A549 (cell line): ENCODE results near the gene KLHL36. TPM values are rescaled to one million over a fixed set of nuclear protein-coding genes. Genes with fewer than 3 reads are reported as not detected.
A peak's percentile ranks its signal among the peaks of the same experiment; 100 is the strongest.

Experiments
- ATAC-seq, 2 experiments: fragments of 200-7000 bp in 1 of 2; fragments of >200 bp in 1 of 2; cut with Nextera tagmentation in 1 of 2; cut with Tn5 transposase in 1 of 2; 3 replicates each; pipeline versions ENCODE4 v1.8.0 to v1.9.1; 2018 to 2020; ENCODE audit warnings: mild to moderate bottlenecking in 1 of 2, moderate library complexity in 1 of 2
- CTCF ChIA-PET: fragments of 300-600 bp; sonication (Branson Sonifier 250); formaldehyde crosslinking; extraction: SDS; loops from one replicate; lab custom pipeline; 2021; ENCODE audit warnings: antibody characterized with exemption, inconsistent platforms; lab: Yijun Ruan, JAX
- POLR2A ChIA-PET: fragments of 350-600 bp; formaldehyde crosslinking; extraction: SDS; loops from one replicate; lab custom pipeline; 2021; ENCODE audit warnings: antibody characterized with exemption, inconsistent platforms; lab: Yijun Ruan, JAX
- DNase-seq, 2 experiments: peaks; one replicate each; pipeline versions ENCODE4 v3.0.0 to v3.0.0-alpha.2; 2011 to 2016; ENCODE audit warnings: low read depth in 1 of 2, low spot score in 1 of 2
- FAIRE-seq: peaks from 2 replicates; lab custom pipeline; 2011; peaks lifted over from hg19 to GRCh38; lab: Jason Lieb, UNC
- H3K27ac ChIP-seq, 2 experiments: fragments of >200 bp; sonication (Bioruptor Twin); formaldehyde crosslinking; 3 replicates each; pipeline ENCODE4 v1.5.1; 2016 to 2017
- H3K4me1 ChIP-seq: fragments of >200 bp; sonication (Bioruptor Twin); formaldehyde crosslinking; 3 replicates; pipeline ENCODE4 v1.6.1; 2016
- H3K4me2 ChIP-seq: fragments of >200 bp; sonication (Bioruptor Twin); formaldehyde crosslinking; 3 replicates; pipeline ENCODE4 v1.6.1; 2016
- H3K4me3 ChIP-seq: fragments of >200 bp; sonication (Bioruptor Twin); formaldehyde crosslinking; 3 replicates; pipeline ENCODE4 v1.5.1; 2016
- H3K9me3 ChIP-seq: fragments of >200 bp; sonication (Bioruptor Twin); formaldehyde crosslinking; 3 replicates; pipeline ENCODE4 v1.6.1; 2016
- CEBPB ChIP-seq, 2 experiments: fragments of >200 bp in 1 of 2; sonication (Bioruptor Twin) in 1 of 2; formaldehyde crosslinking in 1 of 2; IDR thresholded peaks; 2 replicates each; pipeline ENCODE4 v1.6.1; 2012 to 2016
- CHD4 ChIP-seq: fragments of 200-600 bp; sonication (generic); IDR thresholded peaks from 2 replicates; pipeline ENCODE4 v1.6.1; 2016; ENCODE audit warnings: antibody characterized with exemption, mild to moderate bottlenecking, borderline replicate concordance
- ESRRA ChIP-seq: fragments of 150-350 bp; IDR thresholded peaks from 2 replicates; pipeline ENCODE4 v1.6.1; 2014; ENCODE audit warnings: mild to moderate bottlenecking, low read length, borderline replicate concordance
- FOSL2 ChIP-seq, 2 experiments: fragments of 450-650 bp in 1 of 2; fragments of >200 bp in 1 of 2; sonication (Bioruptor Twin) in 1 of 2; formaldehyde crosslinking; IDR thresholded peaks; 2 replicates each; pipeline versions ENCODE4 v1.5.0 to v1.6.1; 2016 to 2020; ENCODE audit warnings: mild to moderate bottlenecking in 1 of 2, moderate library complexity in 1 of 2
- FOXS1 ChIP-seq: fragments of 250-450 bp; sonication (Bioruptor Pico); IDR thresholded peaks from 2 replicates; pipeline ENCODE4 v1.5.0; 2020; ENCODE audit warnings: mild to moderate bottlenecking, moderate library complexity
- GATA3 ChIP-seq: IDR thresholded peaks from 2 replicates; pipeline ENCODE4 v1.6.1; 2012; ENCODE audit warnings: borderline replicate concordance
- HDAC2 ChIP-seq: fragments of 200-600 bp; sonication (generic); IDR thresholded peaks from 2 replicates; pipeline ENCODE4 v1.6.1; 2016
- HEYL ChIP-seq: fragments of 250-450 bp; sonication (Bioruptor Pico); IDR thresholded peaks from 2 replicates; pipeline ENCODE4 v1.8.0; 2021; ENCODE audit warnings: mild to moderate bottlenecking, moderate library complexity
- HOXA7 ChIP-seq: fragments of 250-450 bp; sonication (Bioruptor Pico); IDR thresholded peaks from 2 replicates; pipeline ENCODE4 v1.5.0; 2020; ENCODE audit warnings: mild to moderate bottlenecking, moderate library complexity
- HOXB13 ChIP-seq: fragments of 250-450 bp; sonication (Bioruptor Pico); IDR thresholded peaks from 2 replicates; pipeline ENCODE4 v1.5.0; 2020; ENCODE audit warnings: low read depth, mild to moderate bottlenecking, moderate library complexity
- HOXB5 ChIP-seq: fragments of 250-450 bp; sonication (Bioruptor Pico); IDR thresholded peaks from 2 replicates; pipeline ENCODE4 v1.5.0; 2020; ENCODE audit warnings: mild to moderate bottlenecking, moderate library complexity
- JUNB ChIP-seq: fragments of >200 bp; sonication (Bioruptor Twin); formaldehyde crosslinking; IDR thresholded peaks from 2 replicates; pipeline ENCODE4 v1.6.1; 2016
- KDM1A ChIP-seq: fragments of 200-600 bp; sonication (generic); IDR thresholded peaks from 2 replicates; pipeline ENCODE4 v1.6.1; 2016; ENCODE audit warnings: low read depth, mild to moderate bottlenecking
- KDM5A ChIP-seq: fragments of 200-600 bp; sonication (generic); IDR thresholded peaks from 2 replicates; pipeline ENCODE4 v1.6.1; 2016; ENCODE audit warnings: antibody characterized with exemption, mild to moderate bottlenecking
- MAZ ChIP-seq: fragments of 150-350 bp; IDR thresholded peaks from 2 replicates; pipeline ENCODE4 v1.6.1; 2014; ENCODE audit warnings: antibody characterized with exemption, low read depth, low read length, borderline replicate concordance
- MYC ChIP-seq: IDR thresholded peaks from 2 replicates; pipeline ENCODE4 v1.6.1; 2012; ENCODE audit warnings: mild to moderate bottlenecking, inconsistent platforms, low read length, improper control_type of control experiment, borderline replicate concordance
- PHF8 ChIP-seq: fragments of 200-600 bp; sonication (generic); IDR thresholded peaks from 2 replicates; pipeline ENCODE4 v1.6.1; 2016; ENCODE audit warnings: low read depth, mild to moderate bottlenecking, antibody characterized with exemption, moderate library complexity, borderline replicate concordance
- POLR2AphosphoS2 ChIP-seq: conservative IDR thresholded peaks from 2 replicates; pipeline ENCODE4 v1.6.1; 2012; ENCODE audit warnings: low read length, improper control_type of control experiment, inconsistent platforms
- RNF2 ChIP-seq: fragments of 200-600 bp; sonication (generic); IDR thresholded peaks from 2 replicates; pipeline ENCODE4 v1.6.1; 2016; ENCODE audit warnings: low read depth, mild to moderate bottlenecking, antibody characterized with exemption, moderate library complexity, borderline replicate concordance
- SREBF2 ChIP-seq: fragments of 450-650 bp; IDR thresholded peaks from 2 replicates; pipeline ENCODE4 v1.6.1; 2014; ENCODE audit warnings: mild to moderate bottlenecking, moderate library complexity
- TFCP2L1 ChIP-seq: fragments of 250-450 bp; sonication (Bioruptor Pico); IDR thresholded peaks from 2 replicates; pipeline ENCODE4 v1.5.0; 2021; ENCODE audit warnings: mild to moderate bottlenecking
- TP53 ChIP-seq: fragments of 250-450 bp; sonication (Bioruptor Pico); IDR thresholded peaks from 2 replicates; pipeline ENCODE4 v1.5.0; 2021; ENCODE audit warnings: mild to moderate bottlenecking, moderate library complexity
- ZC3H11A ChIP-seq: fragments of 450-650 bp; IDR thresholded peaks from 2 replicates; pipeline ENCODE4 v1.6.1; 2014; ENCODE audit warnings: antibody characterized with exemption, mild to moderate bottlenecking
- ZNF302 ChIP-seq: fragments of 250-450 bp; sonication (Bioruptor Pico); IDR thresholded peaks from 2 replicates; pipeline ENCODE4 v1.9.0; 2021; ENCODE audit warnings: inconsistent platforms, mild to moderate bottlenecking, moderate library complexity
- WGBS: methylation state at CpG from one replicate; pipeline ENCODE4 v1.1.6; 2017; ENCODE audit errors: missing lambda C conversion rate; 5-methylcytosine and 5-hydroxymethylcytosine counted together
- polyA plus RNA-seq, 4 experiments: library from polyadenylated mRNA; depleted of rRNA in 3 of 4; stranded (reverse); fragments of >200 nt; fragmentation: RNase III in 1 of 4; extraction: RNeasy Plus Mini Kit Qiagen cat#74134 plus additional on column Dnase treatment in 1 of 4; gene quantifications; 2 replicates in 3 of 4; 3 replicates in 1 of 4; pipeline ENCODE4 v1.2.3, GENCODE V29; 2011 to 2017
- TF ChIP-seq, protein P1 (sequence below): fragments of >200 bp; sonication (Bioruptor Twin); formaldehyde crosslinking; IDR thresholded peaks from 2 replicates; pipeline ENCODE4 v1.6.1; 2016
- TF ChIP-seq, protein P2 (sequence below): fragments of >200 bp; sonication (Bioruptor Twin); formaldehyde crosslinking; IDR thresholded peaks from 3 replicates; pipeline ENCODE4 v1.5.1; 2016
- TF ChIP-seq, protein P3 (sequence below): fragments of >200 bp; sonication (Bioruptor Twin); formaldehyde crosslinking; IDR thresholded peaks from 3 replicates; pipeline ENCODE4 v1.6.1; 2016
- TF ChIP-seq, protein P4 (sequence below): fragments of 200-600 bp; sonication (generic); IDR thresholded peaks from 2 replicates; pipeline ENCODE4 v1.6.1; 2016; ENCODE audit warnings: antibody characterized with exemption, mild to moderate bottlenecking, moderate library complexity

The KLHL36 gene
- polyA plus RNA-seq, 2 of the 4 experiments (the other 2 are of a cell fraction), result 20.0 to 21.0 TPM

DNA sequence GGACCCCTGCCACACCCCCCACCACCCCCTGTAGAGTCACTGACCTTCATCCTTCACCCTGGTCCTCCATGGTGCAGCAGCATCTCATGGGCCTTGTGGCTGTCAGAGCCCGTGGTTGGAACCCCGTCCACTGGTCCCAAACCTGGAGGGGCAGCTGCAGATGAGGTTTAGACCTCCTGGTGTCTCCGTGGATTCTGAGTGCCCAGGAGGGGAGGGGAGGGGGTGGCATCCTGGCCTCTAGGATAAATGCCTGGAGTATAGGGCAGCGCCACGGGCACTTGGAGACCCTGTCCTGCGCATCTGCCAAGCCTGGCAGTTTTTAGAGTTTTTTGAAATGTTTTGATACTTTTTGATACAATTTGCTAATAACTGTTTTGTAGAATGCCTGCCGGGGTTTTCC, 17.5 kb downstream of the KLHL36 start:
- H3K4me1 ChIP-seq, result no peaks in the 10 kb centered on the region
- 87% methylated on average over 7 of the region's 7 CpGs for WGBS
- POLR2A ChIA-PET, result no interaction called here
- H3K4me3 ChIP-seq, result no peak overlapping the region
- no peak for TF ChIP-seq ESRRA
- no peak for TF ChIP-seq PHF8
- no peak for TF ChIP-seq HOXA7 (CRISPR knock-in tag)
- TF ChIP-seq ZNF302 (CRISPR knock-in tag), result no peak
- TF ChIP-seq HOXB5 (CRISPR knock-in tag), result no peak
- TF ChIP-seq JUNB, result no peak
- TF ChIP-seq CEBPB (IDR thresholded peaks at IDR 0.05), result no peak
- TF ChIP-seq HOXB13, result no peak
- no peak for TF ChIP-seq SREBF2
- TF ChIP-seq, protein P1, sequence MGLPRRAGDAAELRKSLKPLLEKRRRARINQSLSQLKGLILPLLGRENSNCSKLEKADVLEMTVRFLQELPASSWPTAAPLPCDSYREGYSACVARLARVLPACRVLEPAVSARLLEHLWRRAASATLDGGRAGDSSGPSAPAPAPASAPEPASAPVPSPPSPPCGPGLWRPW, result no peak
- no peak for TF ChIP-seq MAZ
- TF ChIP-seq, protein P2, sequence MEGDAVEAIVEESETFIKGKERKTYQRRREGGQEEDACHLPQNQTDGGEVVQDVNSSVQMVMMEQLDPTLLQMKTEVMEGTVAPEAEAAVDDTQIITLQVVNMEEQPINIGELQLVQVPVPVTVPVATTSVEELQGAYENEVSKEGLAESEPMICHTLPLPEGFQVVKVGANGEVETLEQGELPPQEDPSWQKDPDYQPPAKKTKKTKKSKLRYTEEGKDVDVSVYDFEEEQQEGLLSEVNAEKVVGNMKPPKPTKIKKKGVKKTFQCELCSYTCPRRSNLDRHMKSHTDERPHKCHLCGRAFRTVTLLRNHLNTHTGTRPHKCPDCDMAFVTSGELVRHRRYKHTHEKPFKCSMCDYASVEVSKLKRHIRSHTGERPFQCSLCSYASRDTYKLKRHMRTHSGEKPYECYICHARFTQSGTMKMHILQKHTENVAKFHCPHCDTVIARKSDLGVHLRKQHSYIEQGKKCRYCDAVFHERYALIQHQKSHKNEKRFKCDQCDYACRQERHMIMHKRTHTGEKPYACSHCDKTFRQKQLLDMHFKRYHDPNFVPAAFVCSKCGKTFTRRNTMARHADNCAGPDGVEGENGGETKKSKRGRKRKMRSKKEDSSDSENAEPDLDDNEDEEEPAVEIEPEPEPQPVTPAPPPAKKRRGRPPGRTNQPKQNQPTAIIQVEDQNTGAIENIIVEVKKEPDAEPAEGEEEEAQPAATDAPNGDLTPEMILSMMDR, result no peak
- no peak for TF ChIP-seq HDAC2
- TF ChIP-seq HEYL, result no peak
- no peak for TF ChIP-seq GATA3
- TF ChIP-seq KDM5A, result no peak
- TF ChIP-seq KDM1A, result no peak
- TF ChIP-seq, all 56 proteins: peak for 0
- CTCF ChIA-PET, result interaction anchor here (0.8 to 1.4 kb wide), 3 partner anchors 9 to 73 kb away, joined by 3 to 6 read pairs (median 3); no protein-coding TSS in a partner anchor
- DNase-seq, result no peak
- ATAC-seq, result no peak
- Histone ChIP-seq H3K9me3 (no peaks in the 10 kb centered on the region), H3K4me2 (no peak overlapping the region), H3K27ac (no peak overlapping the region)
- FAIRE-seq, result no peak

DNA sequence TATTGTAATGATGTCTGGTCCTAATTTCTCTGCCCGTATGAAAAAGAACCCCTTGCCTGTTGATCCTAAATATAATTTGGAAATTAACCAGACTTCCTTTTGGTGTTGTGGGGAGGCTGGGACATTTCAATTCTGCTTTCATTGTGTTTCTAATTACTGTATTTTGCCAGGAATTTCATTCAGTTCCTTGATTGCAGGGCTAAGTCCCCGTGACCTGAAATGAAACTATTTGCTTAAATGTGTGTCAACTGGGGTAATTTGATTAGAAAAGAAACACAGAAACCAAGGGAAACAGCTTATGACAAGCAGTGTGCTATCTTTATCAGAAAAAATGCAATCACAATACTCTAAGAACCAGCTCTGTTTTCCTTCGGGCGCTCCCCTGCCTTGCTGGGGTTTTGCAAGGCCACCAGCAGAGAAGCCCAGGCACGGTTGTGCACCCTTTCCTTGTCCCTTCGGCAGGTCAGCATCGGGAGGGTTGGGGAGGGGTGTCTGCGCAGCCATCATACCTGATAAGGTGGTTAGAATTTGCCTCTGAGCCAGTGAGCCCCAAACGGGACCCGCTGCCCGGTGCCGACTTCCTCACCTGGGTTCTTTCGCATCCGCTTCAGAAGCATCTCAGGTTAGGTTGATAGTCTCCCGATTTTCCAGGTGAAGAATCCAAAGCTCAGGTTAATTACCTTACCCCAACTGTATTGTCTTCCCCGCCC, 19.4 kb downstream of the KLHL36 start:
- no peak for TF ChIP-seq TFCP2L1
- no peak for TF ChIP-seq POLR2AphosphoS2
- Histone ChIP-seq H3K4me1 (no peaks in the 10 kb centered on the region), H3K27ac (no peak overlapping the region), H3K4me2 (no peak overlapping the region), H3K9me3 (no peaks in the 10 kb centered on the region), H3K4me3 (no peak overlapping the region)
- ChIA-PET POLR2A (no interaction called here), CTCF (interaction anchor here (1.3 to 8.4 kb wide), 2 partner anchors 55 to 157 kb away, joined by 3 to 138 read pairs; no protein-coding TSS in a partner anchor)
- ATAC-seq, result no peak
- DNase-seq, result no peak
- 91% methylated on average over 16 of the region's 16 CpGs for WGBS
- no peak for FAIRE-seq

DNA sequence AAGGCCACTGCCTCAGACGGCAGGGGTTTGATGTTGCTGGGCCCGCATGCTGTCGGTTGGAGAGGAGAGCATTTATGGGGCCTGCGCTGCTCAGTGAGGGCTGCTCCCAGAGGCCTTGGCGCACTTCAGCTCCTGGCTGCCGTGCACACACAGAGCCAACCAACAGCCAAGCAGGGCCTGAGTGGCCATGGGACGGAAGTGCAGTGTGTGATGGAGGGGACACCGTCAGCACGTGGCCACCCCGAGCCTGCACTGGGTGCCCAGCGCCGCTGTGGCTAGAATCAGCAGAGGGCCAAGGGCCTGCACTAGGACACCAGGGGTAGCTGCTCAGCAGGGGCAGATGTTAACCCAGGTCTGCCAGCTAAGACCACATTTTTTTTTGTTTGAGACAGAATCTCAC, 21.8 kb downstream of the KLHL36 start:
- 90% methylated on average over 12 of the region's 12 CpGs for WGBS
- 0 out of 6 replicates have a peak, but pooled peaks of 1 of the 2 experiments have one; percentile 33 for ATAC-seq
- H3K4me1 ChIP-seq, result no peaks in the 10 kb centered on the region
- no peak overlapping the region for H3K27ac ChIP-seq
- DNase-seq, result no peak
- ChIA-PET POLR2A (no interaction called here), CTCF (interaction anchor here (0.7 to 8.4 kb wide), 6 partner anchors 16 to 164 kb away, joined by 3 to 138 read pairs (median 5); no protein-coding TSS in a partner anchor)
- FAIRE-seq, result no peak
- H3K4me3 ChIP-seq, result no peak overlapping the region
- H3K4me2 ChIP-seq, result no peak overlapping the region
- H3K9me3 ChIP-seq, result no peaks in the 10 kb centered on the region
- TF ChIP-seq ZC3H11A (no peak), TP53 (CRISPR knock-in tag) (no peak), HOXB5 (CRISPR knock-in tag) (no peak), RNF2 (no peak), FOSL2 (IDR thresholded peaks at IDR 0.05) (no peak), FOSL2 (CRISPR knock-in tag; IDR thresholded peaks at IDR 0.05) (no peak), SREBF2 (no peak), FOXS1 (CRISPR knock-in tag) (no peak), CHD4 (no peak), MYC (no peak), HDAC2 (no peak), JUNB (no peak)
- TF ChIP-seq, protein P3, sequence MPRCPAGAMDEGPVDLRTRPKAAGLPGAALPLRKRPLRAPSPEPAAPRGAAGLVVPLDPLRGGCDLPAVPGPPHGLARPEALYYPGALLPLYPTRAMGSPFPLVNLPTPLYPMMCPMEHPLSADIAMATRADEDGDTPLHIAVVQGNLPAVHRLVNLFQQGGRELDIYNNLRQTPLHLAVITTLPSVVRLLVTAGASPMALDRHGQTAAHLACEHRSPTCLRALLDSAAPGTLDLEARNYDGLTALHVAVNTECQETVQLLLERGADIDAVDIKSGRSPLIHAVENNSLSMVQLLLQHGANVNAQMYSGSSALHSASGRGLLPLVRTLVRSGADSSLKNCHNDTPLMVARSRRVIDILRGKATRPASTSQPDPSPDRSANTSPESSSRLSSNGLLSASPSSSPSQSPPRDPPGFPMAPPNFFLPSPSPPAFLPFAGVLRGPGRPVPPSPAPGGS, result no peak
- TF ChIP-seq, protein P4, sequence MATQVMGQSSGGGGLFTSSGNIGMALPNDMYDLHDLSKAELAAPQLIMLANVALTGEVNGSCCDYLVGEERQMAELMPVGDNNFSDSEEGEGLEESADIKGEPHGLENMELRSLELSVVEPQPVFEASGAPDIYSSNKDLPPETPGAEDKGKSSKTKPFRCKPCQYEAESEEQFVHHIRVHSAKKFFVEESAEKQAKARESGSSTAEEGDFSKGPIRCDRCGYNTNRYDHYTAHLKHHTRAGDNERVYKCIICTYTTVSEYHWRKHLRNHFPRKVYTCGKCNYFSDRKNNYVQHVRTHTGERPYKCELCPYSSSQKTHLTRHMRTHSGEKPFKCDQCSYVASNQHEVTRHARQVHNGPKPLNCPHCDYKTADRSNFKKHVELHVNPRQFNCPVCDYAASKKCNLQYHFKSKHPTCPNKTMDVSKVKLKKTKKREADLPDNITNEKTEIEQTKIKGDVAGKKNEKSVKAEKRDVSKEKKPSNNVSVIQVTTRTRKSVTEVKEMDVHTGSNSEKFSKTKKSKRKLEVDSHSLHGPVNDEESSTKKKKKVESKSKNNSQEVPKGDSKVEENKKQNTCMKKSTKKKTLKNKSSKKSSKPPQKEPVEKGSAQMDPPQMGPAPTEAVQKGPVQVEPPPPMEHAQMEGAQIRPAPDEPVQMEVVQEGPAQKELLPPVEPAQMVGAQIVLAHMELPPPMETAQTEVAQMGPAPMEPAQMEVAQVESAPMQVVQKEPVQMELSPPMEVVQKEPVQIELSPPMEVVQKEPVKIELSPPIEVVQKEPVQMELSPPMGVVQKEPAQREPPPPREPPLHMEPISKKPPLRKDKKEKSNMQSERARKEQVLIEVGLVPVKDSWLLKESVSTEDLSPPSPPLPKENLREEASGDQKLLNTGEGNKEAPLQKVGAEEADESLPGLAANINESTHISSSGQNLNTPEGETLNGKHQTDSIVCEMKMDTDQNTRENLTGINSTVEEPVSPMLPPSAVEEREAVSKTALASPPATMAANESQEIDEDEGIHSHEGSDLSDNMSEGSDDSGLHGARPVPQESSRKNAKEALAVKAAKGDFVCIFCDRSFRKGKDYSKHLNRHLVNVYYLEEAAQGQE, result no peak
